ENCODE measurements around the gene PACRG.

Gene PACRG

GRCh38 chr6:163200694-163201093 lies 472.9 kb downstream of the PACRG start:
- DNase-seq (ENCODE audit: low spot score), result no peak

GRCh38 chr6:163201855-163202254 lies 474.1 kb downstream of the PACRG start:
- no peak for DNase-seq (ENCODE audit: low spot score)

- DNase-seq (ENCODE audit: low spot score), result no peak
These were observed 478.4 kb downstream of the PACRG start for GRCh38 chr6:163206196-163206595.

GRCh38 chr6:163207431-163208383 lies 479.9 kb downstream of the PACRG start:
- DNase-seq (ENCODE audit: low spot score), result no peak

- no peak for DNase-seq (ENCODE audit: low spot score)
These were observed 481.2 kb downstream of the PACRG start for GRCh38 chr6:163209005-163209404.

- no peak for DNase-seq (ENCODE audit: low spot score)
These were observed 484.3 kb downstream of the PACRG start for GRCh38 chr6:163212123-163212522.

GRCh38 chr6:163214259-163214658 lies 486.5 kb downstream of the PACRG start:
- no peak for DNase-seq (ENCODE audit: low spot score)

- DNase-seq (ENCODE audit: low spot score), result no peak
These were observed 490.7 kb downstream of the PACRG start for GRCh38 chr6:163218361-163218894.

GRCh38 chr6:163226181-163226835 lies 498.5 kb downstream of the PACRG start:
- DNase-seq (ENCODE audit: low spot score), result no peak

- no peak for DNase-seq (ENCODE audit: low spot score)
These were observed 499.2 kb downstream of the PACRG start for GRCh38 chr6:163226836-163227485.

- no peak for DNase-seq (ENCODE audit: low spot score)
These were observed 500.3 kb downstream of the PACRG start for GRCh38 chr6:163228041-163228440.

GRCh38 chr6:163229050-163229449 lies 501.3 kb downstream of the PACRG start:
- DNase-seq (ENCODE audit: low spot score), result no peak

GRCh38 chr6:163230901-163231300 lies 503.1 kb downstream of the PACRG start:
- no peak for DNase-seq (ENCODE audit: low spot score)

- no peak for DNase-seq (ENCODE audit: low spot score)
These were observed 503.7 kb downstream of the PACRG start for GRCh38 chr6:163231356-163232014.

- DNase-seq (ENCODE audit: low spot score), result no peak
These were observed 504.3 kb downstream of the PACRG start for GRCh38 chr6:163232015-163232523.

GRCh38 chr6:163232649-163233048 lies 504.9 kb downstream of the PACRG start:
- no peak for DNase-seq (ENCODE audit: low spot score)

GRCh38 chr6:163237110-163237509 lies 509.3 kb downstream of the PACRG start:
- DNase-seq (ENCODE audit: low spot score), result no peak

GRCh38 chr6:163239572-163240340 lies 512.0 kb downstream of the PACRG start:
- DNase-seq (ENCODE audit: low spot score), result no peak

GRCh38 chr6:163240556-163240955 lies 512.8 kb downstream of the PACRG start:
- no peak for DNase-seq (ENCODE audit: low spot score)

GRCh38 chr6:163241683-163242082 lies 513.9 kb downstream of the PACRG start:
- DNase-seq (ENCODE audit: low spot score), result no peak

GRCh38 chr6:163243083-163243482 lies 515.3 kb downstream of the PACRG start:
- DNase-seq (ENCODE audit: low spot score), result no peak
